Astrocyte (in vitro differentiated cells and primary cell): Measurements from ENCODE around the gene TNIK. TPM values are rescaled to one million over a fixed set of nuclear protein-coding genes. Genes with fewer than 3 reads are reported as not detected.

ENCODE experiments used
- DNase-seq: peaks from one replicate; pipeline ENCODE4 v3.0.0-alpha.2; 2010; ENCODE audit warnings: low read depth
- FAIRE-seq: peaks from 2 replicates; lab custom pipeline; 2011; peaks lifted over from hg19 to GRCh38; lab: Jason Lieb, UNC
- H2AFZ ChIP-seq: 2 replicates; pipeline ENCODE4 v1.6.0; 2012; ENCODE audit warnings: low read depth, low read length, inconsistent platforms
- H3K27ac ChIP-seq: 2 replicates; pipeline ENCODE4 v1.5.1; 2011; ENCODE audit warnings: low read depth, low read length, inconsistent platforms
- H3K27me3 ChIP-seq: 2 replicates; pipeline ENCODE4 v1.6.0; 2011; ENCODE audit warnings: low read length, inconsistent platforms; ENCODE audit not compliant: insufficient read depth
- H3K36me3 ChIP-seq: 2 replicates; pipeline ENCODE4 v1.5.1; 2011; ENCODE audit warnings: low read length, inconsistent platforms; ENCODE audit not compliant: insufficient read depth
- H3K4me1 ChIP-seq: 2 replicates; pipeline ENCODE4 v1.5.1; 2011; ENCODE audit warnings: low read length, inconsistent platforms; ENCODE audit not compliant: insufficient read depth
- H3K4me2 ChIP-seq: 2 replicates; pipeline ENCODE4 v1.6.0; 2012; ENCODE audit warnings: low read length, inconsistent platforms
- H3K4me3 ChIP-seq: 2 replicates; pipeline ENCODE4 v1.5.1; 2011; ENCODE audit warnings: low read depth, mild to moderate bottlenecking, low read length, inconsistent platforms; ENCODE audit not compliant: insufficient read depth
- H3K79me2 ChIP-seq: 2 replicates; pipeline ENCODE4 v1.6.0; 2012; ENCODE audit warnings: mild to moderate bottlenecking, low read length, inconsistent platforms; ENCODE audit not compliant: insufficient read depth
- H3K9ac ChIP-seq: 2 replicates; pipeline ENCODE4 v1.6.0; 2012; ENCODE audit warnings: mild to moderate bottlenecking, low read length, inconsistent platforms
- H3K9me3 ChIP-seq: 2 replicates; pipeline ENCODE4 v1.5.1; 2012; ENCODE audit warnings: low read depth, mild to moderate bottlenecking, low read length, inconsistent platforms; ENCODE audit not compliant: insufficient read depth
- H4K20me1 ChIP-seq: 2 replicates; pipeline ENCODE4 v1.6.0; 2012; ENCODE audit warnings: low read length, inconsistent platforms; ENCODE audit not compliant: insufficient read depth
- H3K27ac Mint-ChIP-seq: one replicate; pipeline ENCODE4 v1.8.0; 2021; ENCODE audit warnings: mild to moderate bottlenecking, mixed read lengths; ENCODE audit not compliant: unreplicated experiment
- H3K27me3 Mint-ChIP-seq: one replicate; pipeline ENCODE4 v1.8.0; 2021; ENCODE audit warnings: low read depth, mixed read lengths; ENCODE audit not compliant: unreplicated experiment
- H3K36me3 Mint-ChIP-seq: one replicate; pipeline ENCODE4 v1.8.0; 2021; ENCODE audit warnings: low read depth, mixed read lengths; ENCODE audit not compliant: unreplicated experiment
- H3K4me1 Mint-ChIP-seq: one replicate; pipeline ENCODE4 v1.8.0; 2021; ENCODE audit warnings: low read depth, mixed read lengths; ENCODE audit not compliant: unreplicated experiment
- H3K4me3 Mint-ChIP-seq: one replicate; pipeline ENCODE4 v1.8.0; 2021; ENCODE audit warnings: mild to moderate bottlenecking, moderate library complexity, mixed read lengths; ENCODE audit not compliant: unreplicated experiment
- H3K9me3 Mint-ChIP-seq: one replicate; pipeline ENCODE4 v1.8.0; 2021; ENCODE audit warnings: mild to moderate bottlenecking, mixed read lengths; ENCODE audit not compliant: unreplicated experiment
- EZH2 ChIP-seq: IDR thresholded peaks from 2 replicates; pipeline ENCODE4 v1.6.1; 2012; ENCODE audit warnings: mild to moderate bottlenecking, low read length, inconsistent platforms; ENCODE audit not compliant: insufficient read depth
- total RNA-seq: library from RNA; stranded (reverse); gene quantifications from 2 replicates; pipeline ENCODE4 v1.2.1, GENCODE V29; 2021
- TF ChIP-seq, protein P1 (sequence below): IDR thresholded peaks from 2 replicates; pipeline ENCODE4 v1.5.1; 2011; ENCODE audit warnings: low read depth, mild to moderate bottlenecking, inconsistent platforms, low read length, moderate library complexity; ENCODE audit not compliant: insufficient read depth

The TNIK gene
- total RNA-seq, 1 donor from 2014 or later: 70.0 TPM

- Mint-ChIP-seq H3K27ac (no peak overlapping the region), H3K4me3 (no peak overlapping the region), H3K4me1 (peaks cover 11% of the 10 kb centered on the region), H3K27me3 (no peaks in the 10 kb centered on the region), H3K9me3 (no peaks in the 10 kb centered on the region), H3K36me3 (no peaks in the 10 kb centered on the region)
- no peak for TF ChIP-seq EZH2
- TF ChIP-seq, protein P1, sequence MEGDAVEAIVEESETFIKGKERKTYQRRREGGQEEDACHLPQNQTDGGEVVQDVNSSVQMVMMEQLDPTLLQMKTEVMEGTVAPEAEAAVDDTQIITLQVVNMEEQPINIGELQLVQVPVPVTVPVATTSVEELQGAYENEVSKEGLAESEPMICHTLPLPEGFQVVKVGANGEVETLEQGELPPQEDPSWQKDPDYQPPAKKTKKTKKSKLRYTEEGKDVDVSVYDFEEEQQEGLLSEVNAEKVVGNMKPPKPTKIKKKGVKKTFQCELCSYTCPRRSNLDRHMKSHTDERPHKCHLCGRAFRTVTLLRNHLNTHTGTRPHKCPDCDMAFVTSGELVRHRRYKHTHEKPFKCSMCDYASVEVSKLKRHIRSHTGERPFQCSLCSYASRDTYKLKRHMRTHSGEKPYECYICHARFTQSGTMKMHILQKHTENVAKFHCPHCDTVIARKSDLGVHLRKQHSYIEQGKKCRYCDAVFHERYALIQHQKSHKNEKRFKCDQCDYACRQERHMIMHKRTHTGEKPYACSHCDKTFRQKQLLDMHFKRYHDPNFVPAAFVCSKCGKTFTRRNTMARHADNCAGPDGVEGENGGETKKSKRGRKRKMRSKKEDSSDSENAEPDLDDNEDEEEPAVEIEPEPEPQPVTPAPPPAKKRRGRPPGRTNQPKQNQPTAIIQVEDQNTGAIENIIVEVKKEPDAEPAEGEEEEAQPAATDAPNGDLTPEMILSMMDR: no peak
- Histone ChIP-seq H3K4me2 (no peak overlapping the region), H3K4me3 (no peak overlapping the region), H2AFZ (no peak overlapping the region), H3K79me2 (peaks cover 9% of the 10 kb centered on the region), H3K9me3 (no peaks in the 10 kb centered on the region), H3K9ac (no peak overlapping the region), H3K27me3 (no peaks in the 10 kb centered on the region), H3K4me1 (no peaks in the 10 kb centered on the region), H3K27ac (no peak overlapping the region), H4K20me1 (peaks cover 31% of the 10 kb centered on the region), H3K36me3 (no peaks in the 10 kb centered on the region)
- DNase-seq: no peak
- no peak for FAIRE-seq
Observed at GRCh38 chr3:171431550-171431949, 28.7 kb downstream of the TNIK start.

GRCh38 chr3:171430530-171430929 lies 29.7 kb downstream of the TNIK start:
- Mint-ChIP-seq H3K9me3 (no peaks in the 10 kb centered on the region), H3K4me3 (no peak overlapping the region), H3K27me3 (no peaks in the 10 kb centered on the region), H3K4me1 (peaks cover 2% of the 10 kb centered on the region), H3K36me3 (no peaks in the 10 kb centered on the region), H3K27ac (no peak overlapping the region)
- no peaks in the 10 kb centered on the region for H3K4me1 ChIP-seq
- no peak overlapping the region for H3K4me2 ChIP-seq
- no peaks in the 10 kb centered on the region for H3K27me3 ChIP-seq
- H3K9me3 ChIP-seq: no peaks in the 10 kb centered on the region
- peaks cover 9% of the 10 kb centered on the region for H3K79me2 ChIP-seq
- DNase-seq: no peak
- no peak for TF ChIP-seq EZH2
- TF ChIP-seq, protein P1: no peak
- no peak overlapping the region for H2AFZ ChIP-seq
- H3K9ac ChIP-seq: no peak overlapping the region
- FAIRE-seq: no peak
- no peak overlapping the region for H3K4me3 ChIP-seq
- H3K27ac ChIP-seq: no peak overlapping the region
- no peaks in the 10 kb centered on the region for H3K36me3 ChIP-seq
- H4K20me1 ChIP-seq: peaks cover 22% of the 10 kb centered on the region

GRCh38 chr3:171429635-171430034 lies 30.6 kb downstream of the TNIK start:
- no peak for TF ChIP-seq EZH2
- TF ChIP-seq, protein P1: no peak
- no peak overlapping the region for H3K27ac Mint-ChIP-seq
- H3K9me3 ChIP-seq: no peaks in the 10 kb centered on the region
- no peak overlapping the region for H3K9ac ChIP-seq
- H3K27me3 ChIP-seq: no peaks in the 10 kb centered on the region
- H3K4me3 ChIP-seq: no peak overlapping the region
- peaks cover 9% of the 10 kb centered on the region for H3K79me2 ChIP-seq
- H4K20me1 ChIP-seq: peaks cover 22% of the 10 kb centered on the region
- no peaks in the 10 kb centered on the region for H3K27me3 Mint-ChIP-seq
- no peak overlapping the region for H3K4me3 Mint-ChIP-seq
- H3K36me3 Mint-ChIP-seq: no peaks in the 10 kb centered on the region
- H3K9me3 Mint-ChIP-seq: no peaks in the 10 kb centered on the region
- no peak for FAIRE-seq
- no peak overlapping the region for H2AFZ ChIP-seq
- H3K27ac ChIP-seq: no peak overlapping the region
- no peak for DNase-seq
- H3K4me2 ChIP-seq: no peak overlapping the region
- no peaks in the 10 kb centered on the region for H3K36me3 ChIP-seq
- H3K4me1 ChIP-seq: no peaks in the 10 kb centered on the region
- H3K4me1 Mint-ChIP-seq: no peaks in the 10 kb centered on the region
